Keratinocyte (primary cell): ENCODE measurements around the gene VMP1. TPM values are rescaled to one million over a fixed set of nuclear protein-coding genes. Genes with fewer than 3 reads are reported as not detected.

Experiments
- DNase-seq: peaks from one replicate; pipeline ENCODE4 v3.0.0-alpha.2; 2011; ENCODE audit warnings: low read depth, missing footprints, low spot score
- FAIRE-seq: peaks from 2 replicates; lab custom pipeline; 2011; peaks lifted over from hg19 to GRCh38; lab: Jason Lieb, UNC
- H2AFZ ChIP-seq: 2 replicates; pipeline ENCODE4 v1.6.0; 2012; ENCODE audit warnings: low read length, control low read depth, inconsistent platforms; ENCODE audit not compliant: control insufficient read depth
- H3K27ac ChIP-seq: 2 replicates; pipeline ENCODE4 v1.5.1; 2011; ENCODE audit warnings: low read length; ENCODE audit not compliant: control insufficient read depth, insufficient read depth
- H3K27me3 ChIP-seq: 3 replicates; pipeline ENCODE4 v1.6.0; 2011; ENCODE audit warnings: low read length; ENCODE audit not compliant: control insufficient read depth, insufficient read depth; ENCODE audit errors: extremely low read depth
- H3K36me3 ChIP-seq, 2 experiments: 2 replicates in 1 of 2; 3 replicates in 1 of 2; pipeline ENCODE4 v1.5.1; 2011; ENCODE audit warnings: low read length in 2 of 2, mild to moderate bottlenecking in 1 of 2; ENCODE audit not compliant: control insufficient read depth in 2 of 2, insufficient read depth in 2 of 2; ENCODE audit errors: extremely low read depth in 1 of 2
- H3K4me1 ChIP-seq: 3 replicates; pipeline ENCODE4 v1.5.1; 2011; ENCODE audit warnings: low read length; ENCODE audit not compliant: control insufficient read depth, insufficient read depth; ENCODE audit errors: extremely low read depth
- H3K4me2 ChIP-seq: 3 replicates; pipeline ENCODE4 v1.6.0; 2011; ENCODE audit warnings: low read depth, low read length; ENCODE audit not compliant: control insufficient read depth, insufficient read depth; ENCODE audit errors: extremely low read depth
- H3K4me3 ChIP-seq, 3 experiments: fragments of 200-600 bp in 1 of 3; sonication (generic) in 1 of 3; 2 replicates in 2 of 3; 3 replicates in 1 of 3; pipeline ENCODE4 v1.5.1; 2011 to 2016; ENCODE audit warnings: low read length in 3 of 3, mild to moderate bottlenecking in 3 of 3, control low read depth in 2 of 3, inconsistent platforms in 1 of 3, low read depth in 1 of 3, mixed read lengths in 1 of 3, mixed run types in 1 of 3, moderate library complexity in 1 of 3; ENCODE audit not compliant: control insufficient read depth in 2 of 3, insufficient read depth in 2 of 3; ENCODE audit errors: extremely low read depth in 1 of 3
- H3K79me2 ChIP-seq: 2 replicates; pipeline ENCODE4 v1.6.0; 2012; ENCODE audit warnings: low read length; ENCODE audit not compliant: control insufficient read depth, insufficient read depth
- H3K9ac ChIP-seq: 3 replicates; pipeline ENCODE4 v1.6.0; 2011; ENCODE audit warnings: low read length; ENCODE audit not compliant: control insufficient read depth, insufficient read depth; ENCODE audit errors: extremely low read depth
- H3K9me1 ChIP-seq: 3 replicates; pipeline ENCODE4 v1.6.0; 2011; ENCODE audit warnings: low read length; ENCODE audit not compliant: control insufficient read depth, insufficient read depth; ENCODE audit errors: extremely low read depth
- H3K9me3 ChIP-seq: 2 replicates; pipeline ENCODE4 v1.5.1; 2012; ENCODE audit warnings: low read depth, low read length; ENCODE audit not compliant: control insufficient read depth
- H4K20me1 ChIP-seq: 3 replicates; pipeline ENCODE4 v1.6.0; 2011; ENCODE audit warnings: low read length; ENCODE audit not compliant: control insufficient read depth, insufficient read depth; ENCODE audit errors: extremely low read depth
- CTCF ChIP-seq, 3 experiments: IDR thresholded peaks in 1 of 3; conservative IDR thresholded peaks in 1 of 3; optimal IDR thresholded peaks in 1 of 3; 2 replicates in 2 of 3; 3 replicates in 1 of 3; pipeline versions ENCODE3 to v1.5.1; 2011; ENCODE audit warnings: low read length in 3 of 3, mild to moderate bottlenecking in 3 of 3, moderate library complexity in 2 of 3, control low read depth in 1 of 3, inconsistent platforms in 1 of 3; ENCODE audit not compliant: insufficient read depth in 2 of 3; ENCODE audit errors: extremely low read depth in 1 of 3
- EZH2 ChIP-seq: IDR thresholded peaks from one replicate; pipeline ENCODE4 v1.6.1; 2012; ENCODE audit warnings: inconsistent platforms, mild to moderate bottlenecking, low read length, moderate library complexity
- dilution Hi-C: fragments of 300-500 bp; cut with MboI; formaldehyde crosslinking; loops from one replicate; pipeline ENCODE4 v1.7.0; 2020; ENCODE audit warnings: low sequenced_read_pairs; ENCODE audit not compliant: extremely low pct_ligation_motif_present
- polyA plus RNA-seq, 5 experiments: library from polyadenylated mRNA; depleted of rRNA in 3 of 5; stranded (reverse) in 3 of 5; stranded (forward) in 1 of 5; unstranded in 1 of 5; fragments of >200 nt; gene quantifications; 1 replicate in 1 of 5; 2 replicates in 3 of 5; 3 replicates in 1 of 5; pipeline versions ENCODE4 v1.2.1 to v1.2.3, GENCODE V29; 2011 to 2012; ENCODE audit warnings: missing spikeins in 2 of 5, low read depth in 1 of 5, low replicate concordance in 1 of 5

VMP1 gene
- polyA plus RNA-seq, 1 donor (not counting 4 experiments of a cell fraction or from before 2014, with no cell fraction given), result 303 TPM

GRCh38 chr17:59793205-59793604 is 85.8 kb downstream of the VMP1 start:
- Histone ChIP-seq H3K9me1 (no peaks in the 10 kb centered on the region), H3K4me1 (no peaks in the 10 kb centered on the region), H3K9ac (no peak overlapping the region), H3K36me3 (no peaks in the 10 kb centered on the region), H3K4me2 (no peak overlapping the region), H3K27ac (no peak overlapping the region), H4K20me1 (no peaks in the 10 kb centered on the region), H3K27me3 (no peaks in the 10 kb centered on the region), H3K4me3 (no peak overlapping the region), H3K9me3 (no peaks in the 10 kb centered on the region), H3K79me2 (no peaks in the 10 kb centered on the region), H2AFZ (no peak overlapping the region)
- TF ChIP-seq CTCF (optimal IDR thresholded peaks at IDR 0.05 in 1 of 3, IDR thresholded peaks at IDR 0.05 in 1 of 3, conservative IDR thresholded peaks at IDR 0.05 in 1 of 3; ENCODE audit: extremely low read depth in 1 of 3, insufficient read depth in 2 of 3, low read length in 3 of 3) (no peak), EZH2 (no peak)
- DNase-seq (no peak), FAIRE-seq (no peak)
- dilution Hi-C loops, result no loop called here

GRCh38 chr17:59796138-59796537 is 88.7 kb downstream of the VMP1 start:
- DNase-seq (no peak), FAIRE-seq (no peak)

More at GRCh38 chr17:59796138-59796537, 88.7 kb downstream of the VMP1 start:
- Histone ChIP-seq H3K27ac (no peak overlapping the region), H3K79me2 (no peaks in the 10 kb centered on the region), H3K4me1 (no peaks in the 10 kb centered on the region), H3K4me3 (no peak overlapping the region), H3K27me3 (no peaks in the 10 kb centered on the region), H3K4me2 (no peak overlapping the region), H3K9me3 (no peaks in the 10 kb centered on the region), H3K9me1 (no peaks in the 10 kb centered on the region), H3K9ac (no peak overlapping the region), H4K20me1 (no peaks in the 10 kb centered on the region), H2AFZ (no peak overlapping the region), H3K36me3 (no peaks in the 10 kb centered on the region)
- no peak for TF ChIP-seq CTCF (optimal IDR thresholded peaks at IDR 0.05 in 1 of 3, IDR thresholded peaks at IDR 0.05 in 1 of 3, conservative IDR thresholded peaks at IDR 0.05 in 1 of 3; ENCODE audit: extremely low read depth in 1 of 3, insufficient read depth in 2 of 3, low read length in 3 of 3)
- no peak for TF ChIP-seq EZH2
- dilution Hi-C loops, result no loop called here
